Prostate gland (tissue), 2 donors: ENCODE data around the gene LILRB4. TPM values are rescaled to one million over a fixed set of nuclear protein-coding genes. Genes with fewer than 3 reads are reported as not detected.

ENCODE experiments used
- DNase-seq: peaks from one replicate; pipeline ENCODE4 v3.0.0-alpha.2; 2019; ENCODE audit warnings: low spot score
- H3K27ac ChIP-seq, 2 donors: fragments of 200-600 bp; sonication (generic); 2 replicates each; pipeline ENCODE4 v1.5.1; 2017 to 2019
- H3K27me3 ChIP-seq: fragments of 200-600 bp; sonication (generic); replicated peaks from 2 replicates; pipeline ENCODE4 v1.5.1; 2019; ENCODE audit not compliant: insufficient read depth
- H3K36me3 ChIP-seq, 2 donors: fragments of 200-600 bp; sonication (generic); 1 replicate in 1 of 2; 2 replicates in 1 of 2; pipeline versions ENCODE4 v1.5.1 to v1.8.1; 2017 to 2019
- H3K4me1 ChIP-seq: fragments of 200-600 bp; sonication (generic); replicated peaks from 2 replicates; pipeline ENCODE4 v1.5.1; 2019
- H3K4me3 ChIP-seq, 2 donors: fragments of 200-600 bp; sonication (generic); 2 replicates each; pipeline ENCODE4 v1.5.1; 2017 to 2019
- H3K9me3 ChIP-seq: fragments of 200-600 bp; sonication (generic); 2 replicates; pipeline ENCODE4 v1.5.1; 2017
- CTCF ChIP-seq, 4 experiments: fragments of 200-600 bp in 2 of 4; fragments of 450-650 bp in 2 of 4; sonication (generic) in 2 of 4; IDR thresholded peaks; 1 replicate in 3 of 4; 2 replicates in 1 of 4; pipeline ENCODE4 v1.5.1; 2016 to 2019; ENCODE audit warnings: antibody characterized with exemption in 4 of 4, mild to moderate bottlenecking in 2 of 4, moderate library complexity in 2 of 4
- POLR2A ChIP-seq: fragments of 450-650 bp; IDR thresholded peaks from one replicate; pipeline ENCODE4 v1.6.1; 2016; ENCODE audit warnings: antibody characterized with exemption, mild to moderate bottlenecking
- POLR2AphosphoS5 ChIP-seq: sonication (generic); formaldehyde crosslinking; IDR thresholded peaks from one replicate; pipeline ENCODE4 v1.6.1; 2017; ENCODE audit warnings: antibody characterized with exemption
- WGBS: methylation state at CpG from one replicate; pipeline ENCODE4 v1.1.5; 2018; 5-methylcytosine and 5-hydroxymethylcytosine counted together
- intact Hi-C: fragments of 100-400 bp; cut with DNase I; formaldehyde crosslinking; loops from one replicate; pipeline ENCODE4 v1.14.2; 2022
- total RNA-seq, 2 donors: library from RNA; depleted of rRNA; stranded (reverse); fragments of >200 nt; gene quantifications; one replicate each; pipeline ENCODE4 v1.1.0, GENCODE V29; 2016

Gene LILRB4
- total RNA-seq, 2 donors from 2014 or later = 1.6 to 5.7 TPM

- no peak overlapping the region for H3K27ac ChIP-seq
- TF ChIP-seq POLR2AphosphoS5 (no peak), CTCF (IDR thresholded peaks at IDR 0.05) (no peak), POLR2A (no peak)
- H3K27me3 ChIP-seq = peaks cover 5% of the 10 kb centered on the region
- WGBS = 68% methylated on average over 1 of the region's 1 CpG
- intact Hi-C loops = no loop called here
- no peaks in the 10 kb centered on the region for H3K36me3 ChIP-seq
- H3K4me3 ChIP-seq = no peak overlapping the region
- H3K9me3 ChIP-seq = no peaks in the 10 kb centered on the region
- H3K4me1 ChIP-seq = no peaks in the 10 kb centered on the region
- DNase-seq = no peak
Observed at GRCh38 chr19:54668353-54668752, 5.6 kb downstream of the LILRB4 start.

GRCh38 chr19:54670576-54671357, 8.0 kb downstream of the LILRB4 start:
- intact Hi-C loops = loop anchor here (10.0 kb wide), 1 partner anchor 186 kb away; no protein-coding TSS in a partner anchor
- H3K4me3 ChIP-seq = no peak overlapping the region
- H3K27ac ChIP-seq = no peak overlapping the region
- TF ChIP-seq POLR2AphosphoS5 (no peak), CTCF (IDR thresholded peaks at IDR 0.05) (no peak), POLR2A (no peak)
- WGBS = 66% methylated on average over 3 of the region's 3 CpGs
- H3K36me3 ChIP-seq = no peaks in the 10 kb centered on the region
- no peaks in the 10 kb centered on the region for H3K9me3 ChIP-seq
- H3K27me3 ChIP-seq = peaks cover 5% of the 10 kb centered on the region
- H3K4me1 ChIP-seq = no peaks in the 10 kb centered on the region
- DNase-seq = no peak

GRCh38 chr19:54673222-54673621, 10.4 kb downstream of the LILRB4 start:
- intact Hi-C loops = loop anchor here (10.0 kb wide), 1 partner anchor 188 kb away; no protein-coding TSS in a partner anchor

GRCh38 chr19:54674021-54674617, 11.3 kb downstream of the LILRB4 start:
- intact Hi-C loops = loop anchor here (10.0 kb wide), 1 partner anchor 189 kb away; no protein-coding TSS in a partner anchor
- TF ChIP-seq POLR2AphosphoS5 = no peak
- TF ChIP-seq POLR2A = no peak
- TF ChIP-seq CTCF (IDR thresholded peaks at IDR 0.05) = peak in 3 of 4 experiments; percentile 15 to 53 (median 46)
- WGBS = 42% methylated on average over 2 of the region's 2 CpGs
- Histone ChIP-seq H3K9me3 (no peaks in the 10 kb centered on the region), H3K27ac (no peak overlapping the region), H3K4me3 (no peak overlapping the region), H3K36me3 (no peaks in the 10 kb centered on the region), H3K27me3 (peaks cover 5% of the 10 kb centered on the region), H3K4me1 (no peaks in the 10 kb centered on the region)
- DNase-seq = no peak

More at GRCh38 chr19:54673222-54673621, 10.4 kb downstream of the LILRB4 start:
- H3K9me3 ChIP-seq = no peaks in the 10 kb centered on the region
- no peak overlapping the region for H3K27ac ChIP-seq
- TF ChIP-seq CTCF (IDR thresholded peaks at IDR 0.05) (no peak), POLR2A (no peak), POLR2AphosphoS5 (no peak)
- no peaks in the 10 kb centered on the region for H3K4me1 ChIP-seq
- no peak for DNase-seq
- no peaks in the 10 kb centered on the region for H3K36me3 ChIP-seq
- WGBS = 83% methylated on average over 1 of the region's 1 CpG
- H3K27me3 ChIP-seq = peaks cover 5% of the 10 kb centered on the region
- no peak overlapping the region for H3K4me3 ChIP-seq
